Ovary (tissue), 3 donors: ENCODE data around the gene SLCO2A1.

Experiments used
- EP300 ChIP-seq: sonication (generic); formaldehyde crosslinking; IDR thresholded peaks from one replicate; pipeline ENCODE4 v1.6.1; 2017; ENCODE audit warnings: antibody characterized with exemption
- POLR2A ChIP-seq: fragments of 450-650 bp; IDR thresholded peaks from one replicate; pipeline ENCODE4 v1.6.1; 2017; ENCODE audit warnings: antibody characterized with exemption, mild to moderate bottlenecking, moderate library complexity
- TF ChIP-seq, protein P1 (sequence below), 3 donors: fragments of 450-650 bp in 2 of 3; fragments of 200-600 bp in 1 of 3; IDR thresholded peaks; one replicate each; pipeline versions ENCODE4 v1.5.1 to v1.8.0; 2016 to 2022; ENCODE audit warnings: antibody characterized with exemption in 3 of 3, mild to moderate bottlenecking in 1 of 3
- donor health status: DM: no; HTN: no; CAD: no.

- TF ChIP-seq, protein P1, sequence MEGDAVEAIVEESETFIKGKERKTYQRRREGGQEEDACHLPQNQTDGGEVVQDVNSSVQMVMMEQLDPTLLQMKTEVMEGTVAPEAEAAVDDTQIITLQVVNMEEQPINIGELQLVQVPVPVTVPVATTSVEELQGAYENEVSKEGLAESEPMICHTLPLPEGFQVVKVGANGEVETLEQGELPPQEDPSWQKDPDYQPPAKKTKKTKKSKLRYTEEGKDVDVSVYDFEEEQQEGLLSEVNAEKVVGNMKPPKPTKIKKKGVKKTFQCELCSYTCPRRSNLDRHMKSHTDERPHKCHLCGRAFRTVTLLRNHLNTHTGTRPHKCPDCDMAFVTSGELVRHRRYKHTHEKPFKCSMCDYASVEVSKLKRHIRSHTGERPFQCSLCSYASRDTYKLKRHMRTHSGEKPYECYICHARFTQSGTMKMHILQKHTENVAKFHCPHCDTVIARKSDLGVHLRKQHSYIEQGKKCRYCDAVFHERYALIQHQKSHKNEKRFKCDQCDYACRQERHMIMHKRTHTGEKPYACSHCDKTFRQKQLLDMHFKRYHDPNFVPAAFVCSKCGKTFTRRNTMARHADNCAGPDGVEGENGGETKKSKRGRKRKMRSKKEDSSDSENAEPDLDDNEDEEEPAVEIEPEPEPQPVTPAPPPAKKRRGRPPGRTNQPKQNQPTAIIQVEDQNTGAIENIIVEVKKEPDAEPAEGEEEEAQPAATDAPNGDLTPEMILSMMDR (IDR thresholded peaks at IDR 0.05) = no peak
- TF ChIP-seq EP300 (no peak), POLR2A (no peak)
These were observed 38.5 kb downstream of the SLCO2A1 start for GRCh38 chr3:133991209-133991608.
